Tibial nerve (tissue), 3 donors: Measurements from ENCODE around the gene HMGB4.

Experiments used
- POLR2A ChIP-seq, 2 donors: fragments of 450-650 bp; IDR thresholded peaks; one replicate each; pipeline ENCODE4 v1.6.1; 2017; ENCODE audit warnings: antibody characterized with exemption in 2 of 2, mild to moderate bottlenecking in 2 of 2, moderate library complexity in 2 of 2
- TF ChIP-seq, protein P1 (sequence below), 5 experiments: fragments of 200-600 bp in 3 of 5; fragments of 450-650 bp in 2 of 5; sonication (generic) in 3 of 5; IDR thresholded peaks; one replicate each; pipeline ENCODE4 v1.5.1; 2016 to 2019; ENCODE audit warnings: antibody characterized with exemption in 5 of 5, mild to moderate bottlenecking in 3 of 5, moderate library complexity in 2 of 5

DNA sequence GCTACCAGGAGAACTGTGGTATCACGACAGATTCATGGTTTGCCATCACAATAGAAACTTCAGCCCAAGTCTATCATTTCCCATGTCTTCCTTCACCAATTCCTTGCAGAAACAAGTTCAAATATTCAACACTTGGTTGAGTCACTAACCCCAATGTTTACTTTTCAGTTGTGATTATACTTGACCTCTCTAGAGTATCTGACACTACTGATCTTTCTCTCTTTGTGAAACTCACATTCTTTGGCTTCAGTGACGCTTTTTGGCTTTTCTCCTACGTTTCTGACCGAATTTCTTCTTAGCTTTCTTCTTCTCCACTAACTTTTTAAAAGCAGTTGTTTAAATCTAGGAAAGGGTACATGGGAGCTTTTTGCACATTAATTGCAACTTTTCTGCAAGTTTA, 48.8 kb upstream of the HMGB4 start:
- TF ChIP-seq, protein P1, sequence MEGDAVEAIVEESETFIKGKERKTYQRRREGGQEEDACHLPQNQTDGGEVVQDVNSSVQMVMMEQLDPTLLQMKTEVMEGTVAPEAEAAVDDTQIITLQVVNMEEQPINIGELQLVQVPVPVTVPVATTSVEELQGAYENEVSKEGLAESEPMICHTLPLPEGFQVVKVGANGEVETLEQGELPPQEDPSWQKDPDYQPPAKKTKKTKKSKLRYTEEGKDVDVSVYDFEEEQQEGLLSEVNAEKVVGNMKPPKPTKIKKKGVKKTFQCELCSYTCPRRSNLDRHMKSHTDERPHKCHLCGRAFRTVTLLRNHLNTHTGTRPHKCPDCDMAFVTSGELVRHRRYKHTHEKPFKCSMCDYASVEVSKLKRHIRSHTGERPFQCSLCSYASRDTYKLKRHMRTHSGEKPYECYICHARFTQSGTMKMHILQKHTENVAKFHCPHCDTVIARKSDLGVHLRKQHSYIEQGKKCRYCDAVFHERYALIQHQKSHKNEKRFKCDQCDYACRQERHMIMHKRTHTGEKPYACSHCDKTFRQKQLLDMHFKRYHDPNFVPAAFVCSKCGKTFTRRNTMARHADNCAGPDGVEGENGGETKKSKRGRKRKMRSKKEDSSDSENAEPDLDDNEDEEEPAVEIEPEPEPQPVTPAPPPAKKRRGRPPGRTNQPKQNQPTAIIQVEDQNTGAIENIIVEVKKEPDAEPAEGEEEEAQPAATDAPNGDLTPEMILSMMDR (IDR thresholded peaks at IDR 0.05) = no peak
- no peak for TF ChIP-seq POLR2A (IDR thresholded peaks at IDR 0.05)
